Astrocyte (in vitro differentiated cells and primary cell): Measurements from ENCODE around the gene COBL.

Experiments
- EZH2 ChIP-seq: IDR thresholded peaks from 2 replicates; pipeline ENCODE4 v1.6.1; 2012; ENCODE audit warnings: mild to moderate bottlenecking, low read length, inconsistent platforms; ENCODE audit not compliant: insufficient read depth
- TF ChIP-seq, protein P1 (sequence below): IDR thresholded peaks from 2 replicates; pipeline ENCODE4 v1.5.1; 2011; ENCODE audit warnings: low read depth, mild to moderate bottlenecking, inconsistent platforms, low read length, moderate library complexity; ENCODE audit not compliant: insufficient read depth

DNA sequence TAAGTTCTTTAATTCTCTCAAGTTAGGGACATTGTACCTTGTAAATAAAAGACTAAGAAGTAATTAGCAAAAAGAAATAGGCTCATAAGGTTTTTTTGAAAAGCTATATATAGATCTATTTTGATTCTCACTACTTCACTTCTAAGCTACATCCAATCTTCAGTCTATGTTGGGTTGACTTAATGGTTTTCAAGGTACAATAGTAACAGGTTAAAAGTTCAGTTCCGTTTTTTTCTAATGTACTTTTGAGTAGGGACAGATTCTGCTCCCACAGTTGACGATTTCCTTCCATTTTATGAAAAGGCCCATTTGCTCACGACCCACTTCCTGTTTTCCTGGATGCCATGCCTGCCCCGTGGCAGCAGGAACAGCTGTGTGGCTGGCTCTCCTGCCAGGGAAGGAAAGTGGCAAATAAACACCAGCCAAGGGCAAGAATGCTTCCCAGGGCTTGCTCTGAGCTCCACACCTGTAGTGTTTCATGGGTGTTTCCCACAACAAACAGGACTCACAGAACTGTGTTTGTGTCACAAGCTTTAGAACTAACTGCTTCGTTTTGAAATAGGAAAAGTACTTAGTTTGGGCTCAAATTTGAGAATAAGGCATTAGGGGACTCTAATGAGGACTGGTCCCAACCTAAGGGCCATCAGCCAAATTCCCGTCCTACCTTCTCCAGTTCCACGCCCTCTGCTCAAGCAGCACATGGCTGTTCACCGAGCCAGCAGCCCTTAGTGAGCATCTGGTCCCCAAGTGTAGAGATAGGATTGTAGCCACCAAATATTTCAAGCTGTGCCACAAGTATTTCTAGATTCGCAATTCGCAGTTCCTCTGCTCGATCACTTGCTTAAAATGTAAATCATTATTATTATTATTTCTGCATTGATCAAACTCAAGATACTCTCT is 240.7 kb downstream of the COBL start:
- TF ChIP-seq, protein P1, sequence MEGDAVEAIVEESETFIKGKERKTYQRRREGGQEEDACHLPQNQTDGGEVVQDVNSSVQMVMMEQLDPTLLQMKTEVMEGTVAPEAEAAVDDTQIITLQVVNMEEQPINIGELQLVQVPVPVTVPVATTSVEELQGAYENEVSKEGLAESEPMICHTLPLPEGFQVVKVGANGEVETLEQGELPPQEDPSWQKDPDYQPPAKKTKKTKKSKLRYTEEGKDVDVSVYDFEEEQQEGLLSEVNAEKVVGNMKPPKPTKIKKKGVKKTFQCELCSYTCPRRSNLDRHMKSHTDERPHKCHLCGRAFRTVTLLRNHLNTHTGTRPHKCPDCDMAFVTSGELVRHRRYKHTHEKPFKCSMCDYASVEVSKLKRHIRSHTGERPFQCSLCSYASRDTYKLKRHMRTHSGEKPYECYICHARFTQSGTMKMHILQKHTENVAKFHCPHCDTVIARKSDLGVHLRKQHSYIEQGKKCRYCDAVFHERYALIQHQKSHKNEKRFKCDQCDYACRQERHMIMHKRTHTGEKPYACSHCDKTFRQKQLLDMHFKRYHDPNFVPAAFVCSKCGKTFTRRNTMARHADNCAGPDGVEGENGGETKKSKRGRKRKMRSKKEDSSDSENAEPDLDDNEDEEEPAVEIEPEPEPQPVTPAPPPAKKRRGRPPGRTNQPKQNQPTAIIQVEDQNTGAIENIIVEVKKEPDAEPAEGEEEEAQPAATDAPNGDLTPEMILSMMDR, result no peak
- TF ChIP-seq EZH2, result no peak
